Panc1 (cell line): ENCODE data around the gene FIGLA. TPM values are rescaled to one million over a fixed set of nuclear protein-coding genes. Genes with fewer than 3 reads are reported as not detected.

Experiments used
- ATAC-seq: fragments of 200-7000 bp; cut with Tn5 transposase; 2 replicates; pipeline ENCODE4 v1.9.1; 2020; ENCODE audit warnings: mild to moderate bottlenecking, moderate library complexity
- BruUV-seq: library from RNA; stranded (reverse); fragments of 400-500 nt; replicated peaks from 2 replicates; lab custom pipeline; 2021; lab: Mats Ljungman, UMichigan
- CTCF ChIA-PET: fragments of 300-600 bp; sonication (Branson Sonifier 250); formaldehyde crosslinking; loops from one replicate; lab custom pipeline; 2022; ENCODE audit warnings: antibody characterized with exemption; lab: Charles Lee
- POLR2A ChIA-PET: fragments of 300-600 bp; sonication (Branson Sonifier 250); formaldehyde crosslinking; loops from one replicate; lab custom pipeline; 2022; ENCODE audit warnings: antibody characterized with exemption; lab: Charles Lee
- DNase-seq: peaks from one replicate; pipeline ENCODE4 v3.0.0-alpha.2; 2010; ENCODE audit warnings: low read depth, low spot score
- H3K27ac ChIP-seq: 2 replicates; pipeline ENCODE4 v1.5.1; 2011; ENCODE audit warnings: mild to moderate bottlenecking, low read length, inconsistent platforms
- H3K27me3 ChIP-seq: fragments of 200-500 bp; sonication (Bioruptor generic); 2 replicates; pipeline ENCODE4 v1.6.0; 2014; ENCODE audit warnings: low read length, inconsistent platforms; ENCODE audit not compliant: control insufficient read depth, insufficient read depth
- H3K36me3 ChIP-seq: fragments of 200-500 bp; sonication (Bioruptor generic); 2 replicates; pipeline ENCODE4 v1.5.1; 2014; ENCODE audit warnings: inconsistent platforms, mild to moderate bottlenecking, low read length, moderate library complexity; ENCODE audit not compliant: control insufficient read depth, insufficient read depth
- H3K4me1 ChIP-seq: 2 replicates; pipeline ENCODE4 v1.5.1; 2011; ENCODE audit warnings: inconsistent platforms, mild to moderate bottlenecking, low read length, moderate library complexity; ENCODE audit not compliant: control insufficient read depth, insufficient read depth
- H3K4me3 ChIP-seq, 2 experiments: 2 replicates each; pipeline ENCODE4 v1.5.1; 2011 to 2012; ENCODE audit warnings: low read depth in 2 of 2, low read length in 2 of 2, mild to moderate bottlenecking in 2 of 2, inconsistent platforms in 1 of 2, moderate library complexity in 1 of 2
- H3K9me3 ChIP-seq: fragments of 200-500 bp; sonication (Bioruptor generic); 2 replicates; pipeline ENCODE4 v1.5.1; 2014; ENCODE audit warnings: low read depth, mild to moderate bottlenecking, inconsistent platforms, low read length, moderate library complexity; ENCODE audit not compliant: control insufficient read depth, insufficient read depth
- POLR2AphosphoS5 ChIP-seq: IDR thresholded peaks from 2 replicates; pipeline ENCODE4 v1.6.1; 2012; ENCODE audit warnings: mild to moderate bottlenecking, low read depth, low read length, moderate library complexity
- SIN3A ChIP-seq: IDR thresholded peaks from 2 replicates; pipeline ENCODE4 v1.6.1; 2012; ENCODE audit warnings: low read depth, mild to moderate bottlenecking, low read length, moderate library complexity, borderline replicate concordance; ENCODE audit not compliant: insufficient read depth
- TCF7L2 ChIP-seq: IDR thresholded peaks from 2 replicates; pipeline ENCODE4 v1.6.1; 2011; ENCODE audit warnings: mild to moderate bottlenecking, low read depth, low read length, inconsistent platforms
- in situ Hi-C: cut with HindIII; loops from 2 replicates; pipeline ENCODE4 v1.10.0; 2016; ENCODE audit warnings: low sequenced_read_pairs, low pct_unique_long_range_greater_than_20kb
- intact Hi-C: fragments of 100-400 bp; cut with micrococcal nuclease; formaldehyde crosslinking; loops from one replicate; pipeline ENCODE4 v1.10.0; 2022; ENCODE audit not compliant: unreplicated experiment
- total RNA-seq: library from RNA; stranded (reverse); gene quantifications from one replicate; pipeline ENCODE4 v1.2.1, GENCODE V29; 2021; ENCODE audit not compliant: unreplicated experiment
- TF ChIP-seq, protein P1 (sequence below), 2 experiments: IDR thresholded peaks; 2 replicates each; pipeline ENCODE4 v1.6.1; 2011 to 2012; ENCODE audit warnings: low read depth in 2 of 2, control low read depth in 1 of 2, low read length in 1 of 2, mild to moderate bottlenecking in 1 of 2, moderate library complexity in 1 of 2; ENCODE audit not compliant: insufficient read depth in 1 of 2
- TF ChIP-seq, protein P2 (sequence below): fragments of 450-650 bp; IDR thresholded peaks from 2 replicates; pipeline ENCODE4 v1.5.1; 2017; ENCODE audit warnings: mild to moderate bottlenecking

The FIGLA gene
- total RNA-seq, 1 experiment from 2014 or later = not detected

DNA sequence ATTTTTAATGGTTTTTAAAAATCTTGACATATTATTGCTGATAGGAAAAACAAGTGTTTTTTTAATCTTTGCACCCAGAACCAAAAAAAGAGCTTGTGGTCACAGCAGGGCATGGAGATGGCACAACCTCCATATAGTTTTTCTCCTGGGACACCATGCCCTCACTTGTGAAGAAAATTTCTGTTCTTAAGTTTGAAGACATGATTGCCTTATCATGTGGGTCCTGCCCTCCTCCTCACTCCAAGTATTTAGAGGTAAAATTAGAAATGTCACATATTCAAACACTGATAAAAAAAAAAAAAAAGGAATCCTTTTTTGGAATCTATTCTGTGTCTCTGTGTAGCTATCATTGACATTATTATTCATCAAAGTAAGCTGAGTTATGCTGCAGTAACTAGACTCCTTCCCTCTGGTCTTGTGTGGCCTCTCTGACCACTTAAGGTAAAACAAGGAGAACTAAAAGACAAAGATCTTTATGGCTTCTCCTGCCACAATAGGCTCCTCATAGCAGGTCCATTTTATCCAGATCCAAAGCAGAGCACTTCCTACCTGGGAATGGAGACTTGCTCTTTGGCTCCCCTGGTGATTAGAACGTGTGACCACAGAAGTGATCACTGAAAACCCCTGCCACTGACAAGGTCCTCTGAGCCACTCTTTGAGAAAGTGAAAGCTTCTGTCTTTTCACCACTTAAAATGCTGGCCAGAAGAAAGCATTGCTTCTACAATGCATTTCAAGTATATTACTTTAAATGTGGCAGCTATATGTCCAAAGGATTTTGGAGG lies 42.2 kb downstream of the FIGLA start:
- no peak for DNase-seq

DNA sequence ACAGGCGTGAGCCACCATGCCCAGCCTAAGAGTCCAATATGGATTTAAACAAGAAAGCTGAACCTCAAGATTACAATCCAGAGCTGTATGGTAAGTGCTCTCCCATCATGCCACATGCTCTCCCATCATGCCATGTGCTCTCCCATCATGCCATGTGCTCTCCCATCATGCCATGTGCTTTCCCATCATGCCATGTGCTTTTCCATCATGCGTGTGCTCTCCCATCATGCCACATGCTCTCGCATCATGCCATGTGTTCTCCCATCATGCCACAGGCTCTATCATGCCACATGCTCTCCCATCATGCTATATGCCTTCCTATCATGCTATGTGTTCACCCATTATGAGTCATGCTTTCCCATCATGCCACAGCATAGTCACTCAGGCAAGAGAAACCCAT lies 43.2 kb downstream of the FIGLA start:
- in situ Hi-C loops (no loop called here), intact Hi-C loops (no loop called here)
- H3K27me3 ChIP-seq = peaks cover 19% of the 10 kb centered on the region
- TF ChIP-seq, protein P1, sequence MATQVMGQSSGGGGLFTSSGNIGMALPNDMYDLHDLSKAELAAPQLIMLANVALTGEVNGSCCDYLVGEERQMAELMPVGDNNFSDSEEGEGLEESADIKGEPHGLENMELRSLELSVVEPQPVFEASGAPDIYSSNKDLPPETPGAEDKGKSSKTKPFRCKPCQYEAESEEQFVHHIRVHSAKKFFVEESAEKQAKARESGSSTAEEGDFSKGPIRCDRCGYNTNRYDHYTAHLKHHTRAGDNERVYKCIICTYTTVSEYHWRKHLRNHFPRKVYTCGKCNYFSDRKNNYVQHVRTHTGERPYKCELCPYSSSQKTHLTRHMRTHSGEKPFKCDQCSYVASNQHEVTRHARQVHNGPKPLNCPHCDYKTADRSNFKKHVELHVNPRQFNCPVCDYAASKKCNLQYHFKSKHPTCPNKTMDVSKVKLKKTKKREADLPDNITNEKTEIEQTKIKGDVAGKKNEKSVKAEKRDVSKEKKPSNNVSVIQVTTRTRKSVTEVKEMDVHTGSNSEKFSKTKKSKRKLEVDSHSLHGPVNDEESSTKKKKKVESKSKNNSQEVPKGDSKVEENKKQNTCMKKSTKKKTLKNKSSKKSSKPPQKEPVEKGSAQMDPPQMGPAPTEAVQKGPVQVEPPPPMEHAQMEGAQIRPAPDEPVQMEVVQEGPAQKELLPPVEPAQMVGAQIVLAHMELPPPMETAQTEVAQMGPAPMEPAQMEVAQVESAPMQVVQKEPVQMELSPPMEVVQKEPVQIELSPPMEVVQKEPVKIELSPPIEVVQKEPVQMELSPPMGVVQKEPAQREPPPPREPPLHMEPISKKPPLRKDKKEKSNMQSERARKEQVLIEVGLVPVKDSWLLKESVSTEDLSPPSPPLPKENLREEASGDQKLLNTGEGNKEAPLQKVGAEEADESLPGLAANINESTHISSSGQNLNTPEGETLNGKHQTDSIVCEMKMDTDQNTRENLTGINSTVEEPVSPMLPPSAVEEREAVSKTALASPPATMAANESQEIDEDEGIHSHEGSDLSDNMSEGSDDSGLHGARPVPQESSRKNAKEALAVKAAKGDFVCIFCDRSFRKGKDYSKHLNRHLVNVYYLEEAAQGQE (IDR thresholded peaks at IDR 0.05; ENCODE audit: insufficient read depth in 1 of 2, low read depth in 2 of 2, low read length in 1 of 2) = no peak
- no peak for TF ChIP-seq SIN3A
- no peak for TF ChIP-seq POLR2AphosphoS5
- TF ChIP-seq, protein P2, sequence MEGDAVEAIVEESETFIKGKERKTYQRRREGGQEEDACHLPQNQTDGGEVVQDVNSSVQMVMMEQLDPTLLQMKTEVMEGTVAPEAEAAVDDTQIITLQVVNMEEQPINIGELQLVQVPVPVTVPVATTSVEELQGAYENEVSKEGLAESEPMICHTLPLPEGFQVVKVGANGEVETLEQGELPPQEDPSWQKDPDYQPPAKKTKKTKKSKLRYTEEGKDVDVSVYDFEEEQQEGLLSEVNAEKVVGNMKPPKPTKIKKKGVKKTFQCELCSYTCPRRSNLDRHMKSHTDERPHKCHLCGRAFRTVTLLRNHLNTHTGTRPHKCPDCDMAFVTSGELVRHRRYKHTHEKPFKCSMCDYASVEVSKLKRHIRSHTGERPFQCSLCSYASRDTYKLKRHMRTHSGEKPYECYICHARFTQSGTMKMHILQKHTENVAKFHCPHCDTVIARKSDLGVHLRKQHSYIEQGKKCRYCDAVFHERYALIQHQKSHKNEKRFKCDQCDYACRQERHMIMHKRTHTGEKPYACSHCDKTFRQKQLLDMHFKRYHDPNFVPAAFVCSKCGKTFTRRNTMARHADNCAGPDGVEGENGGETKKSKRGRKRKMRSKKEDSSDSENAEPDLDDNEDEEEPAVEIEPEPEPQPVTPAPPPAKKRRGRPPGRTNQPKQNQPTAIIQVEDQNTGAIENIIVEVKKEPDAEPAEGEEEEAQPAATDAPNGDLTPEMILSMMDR = no peak
- no peak for TF ChIP-seq TCF7L2
- BruUV-seq = no TSS peak
- ChIA-PET POLR2A (no interaction called here), CTCF (no interaction called here)
- H3K4me3 ChIP-seq = no peak overlapping the region
- H3K9me3 ChIP-seq = no peaks in the 10 kb centered on the region
- DNase-seq (no peak), ATAC-seq (no peak)
- H3K4me1 ChIP-seq = no peaks in the 10 kb centered on the region
- no peak overlapping the region for H3K27ac ChIP-seq
- no peaks in the 10 kb centered on the region for H3K36me3 ChIP-seq

More for the DNA sequence above, 42.2 kb downstream of the FIGLA start:
- in situ Hi-C loops = no loop called here
- ChIA-PET POLR2A (no interaction called here), CTCF (no interaction called here)
- H3K27ac ChIP-seq = no peak overlapping the region
- intact Hi-C loops = no loop called here
- no TSS peak for BruUV-seq
- no peaks in the 10 kb centered on the region for H3K9me3 ChIP-seq
- H3K4me1 ChIP-seq = no peaks in the 10 kb centered on the region
- H3K27me3 ChIP-seq = peaks cover 17% of the 10 kb centered on the region
- TF ChIP-seq SIN3A (no peak), POLR2AphosphoS5 (no peak)
- no peak overlapping the region for H3K4me3 ChIP-seq
- no peaks in the 10 kb centered on the region for H3K36me3 ChIP-seq
- no peak for ATAC-seq
